ENCODE data around the gene PSMA6. TPM values are rescaled to one million over a fixed set of nuclear protein-coding genes. Genes with fewer than 3 reads are reported as not detected.

The PSMA6 gene
- total RNA-seq, 3 donors from 2014 or later, result 130 to 183 (median 159) TPM

DNA sequence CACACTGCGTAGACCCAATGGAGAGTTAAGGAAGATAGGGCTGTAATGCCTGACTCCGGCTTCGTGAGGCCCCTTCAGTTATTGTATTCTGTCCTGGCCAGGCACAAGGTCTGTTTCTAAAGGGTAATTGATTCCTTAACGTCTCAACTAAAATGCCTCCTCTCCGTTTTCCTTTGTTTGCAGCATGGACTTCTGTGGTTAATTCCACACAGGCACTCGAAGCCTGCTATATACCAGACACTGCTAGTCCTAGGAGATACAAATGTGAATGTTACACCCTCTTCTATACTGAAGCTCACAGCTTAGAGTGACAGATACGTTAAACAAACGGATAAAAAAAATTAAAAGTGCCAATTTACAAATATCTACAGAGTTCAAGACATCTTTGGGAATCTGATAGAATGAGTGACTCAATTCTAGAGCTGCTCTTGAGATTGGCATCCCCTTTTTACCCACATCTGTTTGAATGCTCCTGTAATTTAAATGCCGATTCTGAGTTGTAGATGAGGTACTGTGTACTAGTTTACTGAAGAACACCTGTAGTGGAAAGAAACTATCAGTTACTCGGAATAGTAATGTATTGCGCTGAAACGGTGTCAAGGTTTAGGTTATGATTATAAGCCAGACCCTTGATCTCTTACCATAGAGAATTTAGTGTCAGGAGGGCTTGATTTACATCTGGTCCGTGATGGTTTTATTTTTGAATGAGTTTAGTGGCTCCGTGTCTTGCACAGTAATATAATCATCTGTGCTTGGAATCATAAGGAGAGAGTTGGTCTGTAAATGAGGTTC lies 784 bp downstream of the PSMA6 start:
- TF ChIP-seq CTCF (IDR thresholded peaks at IDR 0.05), result no peak
- no peak for DNase-seq

DNA sequence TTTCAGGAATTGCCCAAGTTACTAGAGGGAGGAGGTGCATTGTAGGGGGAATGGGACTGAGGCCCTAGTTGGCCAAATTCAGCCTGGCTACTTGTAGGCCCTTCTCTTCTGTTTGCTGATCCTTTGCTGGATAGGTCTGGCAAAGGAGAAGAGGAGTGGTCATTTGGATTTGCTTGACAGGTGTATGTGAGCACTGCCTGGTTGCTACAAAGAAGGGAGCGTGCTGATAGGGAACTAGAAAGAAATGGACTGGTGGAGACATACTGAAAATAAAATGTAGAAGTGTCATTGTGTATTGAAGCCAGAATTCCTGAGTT lies 3.6 kb downstream of the PSMA6 start:
- H3K36me3 ChIP-seq (ENCODE audit: low read depth), result no peaks in the 10 kb centered on the region
- H3K9me3 ChIP-seq, result no peaks in the 10 kb centered on the region
- ATAC-seq (no peak), DNase-seq (no peak)
- intact Hi-C loops (cut with DNase I, micrococcal nuclease), result no loop called here
- TF ChIP-seq CTCF (IDR thresholded peaks at IDR 0.05), result no peak
- H3K4me1 ChIP-seq (ENCODE audit: low read depth), result peaks cover 28% of the 10 kb centered on the region
- no peak overlapping the region for H3K4me3 ChIP-seq

More for the DNA sequence above, 784 bp downstream of the PSMA6 start:
- H3K9me3 ChIP-seq, result no peaks in the 10 kb centered on the region
- ATAC-seq, result peak; percentile 39
- H3K4me3 ChIP-seq, result peak overlapping the region; percentile 72
- intact Hi-C loops (cut with DNase I, micrococcal nuclease), result loop anchor here in 1 of 2 donors (5.0 kb wide), 1 partner anchor 109 kb away; the partner anchor contains the start of gene NFKBIA
- no peaks in the 10 kb centered on the region for H3K36me3 ChIP-seq (ENCODE audit: low read depth)
- peaks cover 28% of the 10 kb centered on the region for H3K4me1 ChIP-seq (ENCODE audit: low read depth)

DNA sequence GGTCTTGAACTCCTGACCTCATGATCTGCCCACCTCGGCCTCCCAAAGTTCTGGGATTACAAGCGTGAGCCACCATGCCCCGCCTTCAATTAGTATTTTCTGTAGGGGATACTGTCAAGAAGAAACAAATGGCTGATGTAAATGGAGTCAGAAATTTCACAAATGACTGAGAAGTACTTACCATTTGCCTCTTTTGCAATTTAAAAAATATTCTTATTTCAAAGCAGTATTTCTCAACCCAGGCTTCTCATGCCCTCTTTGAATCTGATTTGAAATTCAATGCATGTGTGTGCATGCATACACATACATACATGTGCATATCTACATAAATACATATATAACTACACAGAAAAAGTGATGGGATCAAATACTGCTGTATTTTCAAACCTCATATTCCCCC lies 4.4 kb downstream of the PSMA6 start:
- intact Hi-C loops (cut with DNase I, micrococcal nuclease), result no loop called here
- TF ChIP-seq CTCF (IDR thresholded peaks at IDR 0.05), result no peak
- ATAC-seq (no peak), DNase-seq (no peak)
- Histone ChIP-seq H3K4me3 (no peak overlapping the region), H3K36me3 (ENCODE audit: low read depth) (no peaks in the 10 kb centered on the region), H3K4me1 (ENCODE audit: low read depth) (peaks cover 28% of the 10 kb centered on the region), H3K9me3 (no peaks in the 10 kb centered on the region)

DNA sequence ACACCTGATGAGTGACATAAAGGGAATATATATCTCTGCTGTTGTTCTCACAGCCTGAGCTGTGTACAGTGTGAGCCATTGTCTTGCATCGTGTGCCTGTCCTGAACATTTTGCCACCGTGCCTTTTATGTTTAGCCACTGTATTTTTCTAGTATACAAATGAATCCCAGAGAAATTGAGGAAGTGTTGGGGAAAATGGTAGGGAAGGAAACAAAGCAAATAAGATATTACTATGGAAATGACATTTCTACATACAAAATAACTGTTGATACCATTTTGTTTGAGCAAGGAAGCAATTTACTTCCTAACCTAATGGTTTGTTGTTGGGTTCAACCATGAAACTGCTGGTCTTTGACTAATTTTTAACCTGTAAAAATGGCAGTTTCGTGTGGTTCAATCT lies 5.5 kb downstream of the PSMA6 start:
- DNase-seq, result no peak
- Histone ChIP-seq H3K4me3 (no peak overlapping the region), H3K36me3 (ENCODE audit: low read depth) (no peaks in the 10 kb centered on the region), H3K4me1 (ENCODE audit: low read depth) (peaks cover 28% of the 10 kb centered on the region), H3K9me3 (no peaks in the 10 kb centered on the region)
- intact Hi-C loops (cut with DNase I, micrococcal nuclease), result no loop called here
- no peak for TF ChIP-seq CTCF (IDR thresholded peaks at IDR 0.05)
- ATAC-seq, result no peak

GRCh38 chr14:35298351-35298750 lies 6.2 kb downstream of the PSMA6 start:
- DNase-seq (no peak), ATAC-seq (no peak)
- H3K4me3 ChIP-seq, result no peak overlapping the region
- intact Hi-C loops (cut with DNase I, micrococcal nuclease), result no loop called here
- peaks cover 24% of the 10 kb centered on the region for H3K4me1 ChIP-seq (ENCODE audit: low read depth)
- no peak for TF ChIP-seq CTCF (IDR thresholded peaks at IDR 0.05)
- no peaks in the 10 kb centered on the region for H3K9me3 ChIP-seq
- H3K36me3 ChIP-seq (ENCODE audit: low read depth), result no peaks in the 10 kb centered on the region
